K562 (cell line): ENCODE data around the gene TEX50. TPM values are rescaled to one million over a fixed set of nuclear protein-coding genes. Genes with fewer than 3 reads are reported as not detected.
A peak's percentile ranks its signal among the peaks of the same experiment; 100 is the strongest.
"Not testable (repeated sequence)": the region's sequence is repeated elsewhere in the genome, so short reads cannot be mapped to it uniquely, and the experiment has no call there.

ENCODE experiments used
- ATAC-seq: fragments of 200-7000 bp; cut with Tn5 transposase; 3 replicates; pipeline ENCODE4 v1.9.1; 2020; ENCODE audit warnings: moderate library complexity
- BruUV-seq: library from RNA; stranded (reverse); fragments of 400-500 nt; replicated peaks from 2 replicates; lab custom pipeline; 2021; lab: Mats Ljungman, UMichigan
- CTCF ChIA-PET: fragments of 300-600 bp; formaldehyde crosslinking; extraction: SDS; loops from one replicate; lab custom pipeline; 2021; ENCODE audit warnings: low intra/inter-chr PET ratio; lab: Yijun Ruan, JAX
- POLR2A ChIA-PET: fragments of 300-600, 350-650 bp; sonication (Branson Sonifier 250); formaldehyde crosslinking; extraction: SDS; loops from one replicate; lab custom pipeline; 2021; ENCODE audit warnings: antibody characterized with exemption, inconsistent platforms; lab: Yijun Ruan, JAX
- DNase-seq, 4 experiments: peaks; one replicate each; pipeline versions ENCODE4 v3.0.0 to v3.0.0-alpha.2; 2011 to 2018; ENCODE audit warnings: low spot score in 3 of 4, mixed read lengths in 3 of 4; ENCODE audit errors: extremely low read depth in 1 of 4
- FAIRE-seq: peaks from 2 replicates; lab custom pipeline; 2011; peaks lifted over from hg19 to GRCh38; lab: Jason Lieb, UNC
- H2AFZ ChIP-seq: 2 replicates; pipeline ENCODE4 v1.6.0; 2011; ENCODE audit warnings: low read depth, low read length, control low read depth, inconsistent platforms
- H3K27ac ChIP-seq: fragments of 200-600 bp; 3 replicates; pipeline ENCODE4 v1.8.0; 2011; ENCODE audit warnings: low read depth, mild to moderate bottlenecking, control low read depth, inconsistent platforms, low read length, moderate library complexity, mixed read lengths; ENCODE audit errors: extremely low read depth
- H3K27me3 ChIP-seq, 2 experiments: fragments of 300-600 bp in 1 of 2; 2 replicates in 1 of 2; 3 replicates in 1 of 2; pipeline versions ENCODE4 v1.6.0 to v1.8.0; 2011; ENCODE audit warnings: inconsistent platforms in 2 of 2, low read length in 2 of 2, mild to moderate bottlenecking in 1 of 2, mixed read lengths in 1 of 2, moderate library complexity in 1 of 2; ENCODE audit not compliant: control insufficient read depth in 2 of 2, insufficient read depth in 2 of 2
- H3K36me3 ChIP-seq: fragments of 300-600 bp; 3 replicates; pipeline ENCODE4 v1.8.0; 2011; ENCODE audit warnings: mild to moderate bottlenecking, low read length, inconsistent platforms; ENCODE audit not compliant: control insufficient read depth, insufficient read depth
- H3K4me1 ChIP-seq, 2 experiments: fragments of 200-600 bp in 1 of 2; replicated peaks in 1 of 2; 2 replicates in 1 of 2; 3 replicates in 1 of 2; pipeline versions ENCODE4 v1.5.1 to v1.8.0; 2011; ENCODE audit warnings: inconsistent platforms in 2 of 2, low read length in 2 of 2, mild to moderate bottlenecking in 1 of 2, mixed read lengths in 1 of 2, moderate library complexity in 1 of 2; ENCODE audit not compliant: control insufficient read depth in 2 of 2, insufficient read depth in 2 of 2
- H3K4me2 ChIP-seq: 2 replicates; pipeline ENCODE4 v1.6.1; 2011; ENCODE audit warnings: low read length, control low read depth, inconsistent platforms, mixed read lengths; ENCODE audit not compliant: insufficient read depth
- H3K4me3 ChIP-seq: fragments of 200-600 bp; sonication (generic), shearing (Covaris generic); 2 replicates; pipeline ENCODE4 v1.5.1; 2016; ENCODE audit warnings: control low read depth, inconsistent platforms
- H3K79me2 ChIP-seq: fragments of 200-600 bp; 3 replicates; pipeline ENCODE4 v1.8.0; 2011; ENCODE audit warnings: low read length, inconsistent platforms; ENCODE audit not compliant: control insufficient read depth, insufficient read depth
- H3K9ac ChIP-seq, 2 experiments: 2 replicates each; pipeline versions ENCODE4 v1.6.0 to v1.6.1; 2011; ENCODE audit warnings: low read depth in 2 of 2, low read length in 2 of 2, control low read depth in 1 of 2, inconsistent platforms in 1 of 2, mild to moderate bottlenecking in 1 of 2, mixed read lengths in 1 of 2; ENCODE audit not compliant: insufficient read depth in 1 of 2
- H3K9me1 ChIP-seq: one replicate; pipeline ENCODE4 v1.6.0; 2011; ENCODE audit warnings: inconsistent platforms, mild to moderate bottlenecking, low read length, moderate library complexity; ENCODE audit not compliant: control insufficient read depth, insufficient read depth
- H3K9me3 ChIP-seq: replicated peaks from 2 replicates; pipeline ENCODE4 v1.5.1; 2011; ENCODE audit warnings: low read depth, low read length, inconsistent platforms; ENCODE audit not compliant: control insufficient read depth, insufficient read depth
- H4K20me1 ChIP-seq: replicated peaks from 2 replicates; pipeline ENCODE4 v1.6.1; 2011; ENCODE audit warnings: low read length, inconsistent platforms, mixed read lengths; ENCODE audit not compliant: control insufficient read depth, insufficient read depth
- CBX1 ChIP-seq: sonication (generic); IDR thresholded peaks from 2 replicates; pipeline ENCODE4 v1.6.1; 2016; ENCODE audit warnings: antibody characterized with exemption, low read depth, mild to moderate bottlenecking
- CBX3 ChIP-seq, 2 experiments: IDR thresholded peaks; 1 replicate in 1 of 2; 2 replicates in 1 of 2; pipeline ENCODE4 v1.6.1; 2012; ENCODE audit warnings: inconsistent platforms in 2 of 2, low read length in 2 of 2, borderline replicate concordance in 1 of 2, control low read depth in 1 of 2
- STAT5B ChIP-seq: fragments of 250-450 bp; sonication (Bioruptor Pico); IDR thresholded peaks from 2 replicates; pipeline ENCODE4 v1.8.0; 2021; ENCODE audit warnings: mild to moderate bottlenecking, inconsistent platforms
- TRIM24 ChIP-seq, 2 experiments: fragments of 450-650 bp; IDR thresholded peaks; 2 replicates each; pipeline ENCODE4 v1.6.1; 2016
- ZNF561 ChIP-seq: fragments of 450-650 bp; formaldehyde crosslinking; conservative IDR thresholded peaks from 2 replicates; pipeline ENCODE4 v1.4.0; 2020; ENCODE audit warnings: mild to moderate bottlenecking, moderate library complexity
- WGBS: fragments of 100-300 bp; shearing (Covaris generic); methylation state at CpG from one replicate; pipeline ENCODE4 v1.1.6; 2016; ENCODE audit warnings: low coverage, mixed read lengths; ENCODE audit not compliant: insufficient coverage; ENCODE audit errors: missing lambda C conversion rate; 5-methylcytosine and 5-hydroxymethylcytosine counted together
- in situ Hi-C: fragments of 300-500 bp; cut with MboI; formaldehyde crosslinking; loops from 4 replicates; pipeline ENCODE4 v1.15.0; 2018; ENCODE audit warnings: inconsistent platforms, mixed read lengths
- intact Hi-C: fragments of 100-400 bp; cut with micrococcal nuclease; formaldehyde crosslinking; loops from 2 replicates; pipeline ENCODE4 v1.14.2; 2022
- polyA plus RNA-seq, 8 experiments: library from polyadenylated mRNA; depleted of rRNA in 4 of 8; stranded (reverse) in 5 of 8; unstranded in 3 of 8; fragments of >200 nt; fragmentation: Nextera tagmentation in 2 of 8; fragmentation: Illumina TruSeq in 1 of 8; extraction: Ambion mirVana in 2 of 8; extraction: Trizol in 1 of 8; gene quantifications; 2 replicates each; pipeline versions ENCODE4 v1.2.1 to v1.2.3, GENCODE V29; 2011 to 2014; ENCODE audit warnings: inconsistent platforms in 1 of 8, missing spikeins in 1 of 8
- total RNA-seq, 7 experiments: library from RNA; depleted of rRNA in 6 of 7; stranded (reverse); fragments of >200 nt in 6 of 7; fragmentation: Illumina TruSeq in 2 of 7; extraction: Trizol in 2 of 7; gene quantifications; 2 replicates each; pipeline versions ENCODE4 v1.2.1 to v1.2.3, GENCODE V29; 2011 to 2021; ENCODE audit warnings: low replicate concordance in 1 of 7
- TF ChIP-seq, protein P1 (sequence below): fragments of 250-450 bp; sonication (Bioruptor Pico); IDR thresholded peaks from 2 replicates; pipeline ENCODE4 v1.5.0; 2021; ENCODE audit warnings: mild to moderate bottlenecking, moderate library complexity
- TF ChIP-seq, protein P2 (sequence below): fragments of 250-450 bp; sonication (Bioruptor Pico); IDR thresholded peaks from 2 replicates; pipeline ENCODE4 v1.8.0; 2022; ENCODE audit warnings: inconsistent platforms, mild to moderate bottlenecking, moderate library complexity, borderline replicate concordance
- TF ChIP-seq, protein P3 (sequence below): fragments of 450-650 bp; IDR thresholded peaks from 2 replicates; pipeline ENCODE4 v1.6.1; 2018; ENCODE audit warnings: mild to moderate bottlenecking, low read depth; ENCODE audit not compliant: partially characterized antibody

TEX50 gene
- total and polyA plus RNA-seq, 9 of the 15 experiments (the other 6 are each of a cell fraction or from before 2014, with no cell fraction given) = not detected

DNA sequence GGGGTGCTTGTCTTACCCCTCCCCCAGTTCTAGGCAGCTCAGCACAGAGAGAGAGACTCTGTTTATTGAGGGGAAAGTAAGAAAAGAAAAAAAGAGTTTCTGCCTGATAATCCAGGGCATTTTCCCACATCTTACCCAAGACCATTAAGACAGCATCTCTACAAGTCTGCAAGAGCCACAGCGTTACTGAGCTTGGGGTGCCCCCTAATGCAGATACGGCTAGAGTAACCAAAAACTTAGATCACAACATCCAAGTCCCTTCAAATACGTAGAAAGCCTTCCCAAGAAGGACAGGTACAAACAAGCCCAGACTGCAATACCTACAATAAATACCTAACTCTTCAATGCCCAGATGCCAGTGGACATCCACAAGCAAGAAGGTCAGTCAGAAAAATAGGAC, 6.2 kb upstream of the TEX50 start (continued):
- TF ChIP-seq, protein P1, sequence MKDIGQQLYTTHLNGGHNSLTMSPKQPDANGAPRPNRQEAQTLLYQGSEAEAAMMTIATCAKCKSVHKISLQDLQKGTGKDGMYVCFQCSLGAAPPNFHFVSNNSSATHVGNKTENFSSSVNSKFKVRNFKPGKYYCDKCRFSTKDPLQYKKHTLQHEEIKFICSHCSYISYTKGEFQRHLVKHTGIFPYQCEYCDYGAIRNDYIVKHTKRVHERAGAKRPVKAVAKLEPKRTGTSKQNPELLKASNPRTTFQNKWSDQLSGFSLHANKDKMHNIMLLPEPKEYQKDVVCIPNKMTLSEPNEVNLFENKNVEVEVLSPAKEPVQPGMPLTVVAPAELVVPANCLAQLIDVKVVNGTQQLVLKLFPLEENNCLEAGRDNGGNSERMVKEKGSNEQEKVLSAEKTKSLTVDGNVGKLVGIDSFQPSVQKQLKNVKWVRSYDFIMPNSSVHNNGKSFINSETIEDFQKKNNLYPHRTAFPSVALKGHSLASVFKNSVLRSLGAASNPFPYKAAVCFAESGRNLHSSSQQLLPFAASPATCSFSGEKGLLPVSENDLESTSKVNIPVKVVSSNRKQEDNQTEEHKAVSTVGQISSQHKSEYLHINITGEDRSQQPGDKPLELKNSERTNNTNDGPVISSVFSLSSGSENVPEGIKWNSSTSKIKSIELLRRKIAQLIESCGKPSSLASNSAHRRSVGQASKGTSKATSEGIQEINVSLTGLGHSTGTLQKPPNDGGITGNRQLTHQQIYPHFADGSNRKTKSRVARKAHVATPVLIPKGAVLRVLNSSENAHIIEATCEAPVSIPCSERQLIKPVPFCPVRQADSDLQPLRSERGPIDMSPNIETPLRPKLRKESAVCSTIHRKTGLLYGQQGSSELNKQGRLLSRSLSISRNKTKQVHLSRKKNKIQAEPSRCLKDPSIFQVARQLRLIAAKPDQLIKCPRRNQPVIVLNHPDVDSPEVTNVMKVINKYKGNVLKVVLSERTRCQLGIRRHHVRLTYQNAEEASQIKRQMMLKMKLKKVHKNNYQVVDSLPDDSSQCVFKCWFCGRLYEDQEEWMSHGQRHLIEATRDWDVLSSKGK (CRISPR knock-in tag) = no peak
- no peak for TF ChIP-seq STAT5B
- TF ChIP-seq, protein P2, sequence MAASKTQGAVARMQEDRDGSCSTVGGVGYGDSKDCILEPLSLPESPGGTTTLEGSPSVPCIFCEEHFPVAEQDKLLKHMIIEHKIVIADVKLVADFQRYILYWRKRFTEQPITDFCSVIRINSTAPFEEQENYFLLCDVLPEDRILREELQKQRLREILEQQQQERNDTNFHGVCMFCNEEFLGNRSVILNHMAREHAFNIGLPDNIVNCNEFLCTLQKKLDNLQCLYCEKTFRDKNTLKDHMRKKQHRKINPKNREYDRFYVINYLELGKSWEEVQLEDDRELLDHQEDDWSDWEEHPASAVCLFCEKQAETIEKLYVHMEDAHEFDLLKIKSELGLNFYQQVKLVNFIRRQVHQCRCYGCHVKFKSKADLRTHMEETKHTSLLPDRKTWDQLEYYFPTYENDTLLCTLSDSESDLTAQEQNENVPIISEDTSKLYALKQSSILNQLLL (CRISPR knock-in tag) = no peak

DNA sequence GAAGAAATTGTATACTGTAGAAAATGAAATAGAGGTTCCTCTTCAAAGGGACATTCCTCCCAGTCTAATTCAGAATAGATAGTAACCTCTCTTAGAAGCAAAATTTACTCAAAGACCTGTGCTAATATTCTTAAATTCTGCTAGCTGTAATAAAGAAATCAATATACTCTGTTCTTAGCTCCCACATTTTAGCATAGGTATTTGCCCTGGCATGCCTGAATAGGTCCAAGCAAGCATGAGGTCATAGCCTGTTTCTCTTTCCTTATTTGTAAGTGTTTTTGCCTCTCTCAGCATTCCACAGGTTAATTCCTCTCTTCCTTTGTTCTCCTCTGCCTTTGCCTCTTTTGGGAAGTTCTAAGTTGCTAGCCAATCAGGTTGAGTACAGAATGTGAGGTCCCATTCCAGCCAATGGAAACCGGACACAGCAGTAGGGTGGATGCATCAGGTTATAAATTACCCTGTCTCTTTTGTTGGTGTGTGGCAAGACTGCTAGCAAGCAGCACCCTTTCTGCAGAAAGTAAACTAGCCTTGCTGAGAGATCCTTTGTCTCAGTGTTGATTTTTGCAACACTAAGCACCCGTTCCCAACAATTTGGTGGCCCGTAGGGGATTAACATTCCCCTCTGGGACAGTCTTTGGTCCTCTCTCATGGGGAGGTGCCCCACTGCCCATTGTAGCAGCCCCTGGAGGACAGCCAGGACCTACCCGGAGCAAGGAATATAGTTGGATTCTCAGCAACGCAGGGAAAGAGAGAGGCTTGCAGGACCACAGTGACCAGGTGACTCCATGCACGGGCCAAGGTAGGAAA, 2.3 kb downstream of the TEX50 start:
- ATAC-seq, H3K79me2 ChIP-seq, FAIRE-seq, H3K27ac ChIP-seq, H3K9ac ChIP-seq, H3K4me1 ChIP-seq, in situ Hi-C loops, H3K9me1 ChIP-seq, H4K20me1 ChIP-seq, H3K4me3 ChIP-seq, H3K27me3 ChIP-seq, H3K36me3 ChIP-seq, H3K4me2 ChIP-seq, DNase-seq, CTCF ChIA-PET, BruUV-seq, intact Hi-C loops, H3K9me3 ChIP-seq: not testable (repeated sequence)
- whole genome bisulfite sequencing = 36% methylated on average over 6 of the region's 6 CpGs
- TF ChIP-seq, protein P3, sequence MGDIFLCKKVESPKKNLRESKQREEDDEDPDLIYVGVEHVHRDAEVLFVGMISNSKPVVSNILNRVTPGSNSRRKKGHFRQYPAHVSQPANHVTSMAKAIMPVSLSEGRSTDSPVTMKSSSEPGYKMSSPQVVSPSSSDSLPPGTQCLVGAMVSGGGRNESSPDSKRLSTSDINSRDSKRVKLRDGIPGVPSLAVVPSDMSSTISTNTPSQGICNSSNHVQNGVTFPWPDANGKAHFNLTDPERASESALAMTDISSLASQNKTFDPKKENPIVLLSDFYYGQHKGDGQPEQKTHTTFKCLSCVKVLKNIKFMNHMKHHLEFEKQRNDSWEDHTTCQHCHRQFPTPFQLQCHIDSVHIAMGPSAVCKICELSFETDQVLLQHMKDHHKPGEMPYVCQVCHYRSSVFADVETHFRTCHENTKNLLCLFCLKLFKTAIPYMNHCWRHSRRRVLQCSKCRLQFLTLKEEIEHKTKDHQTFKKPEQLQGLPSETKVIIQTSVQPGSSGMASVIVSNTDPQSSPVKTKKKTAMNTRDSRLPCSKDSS = peak; percentile 53
- TF ChIP-seq CBX3 (IDR thresholded peaks at IDR 0.05; ENCODE audit: borderline replicate concordance in 1 of 2, low read length in 2 of 2) (0 out of 3 replicates have a peak, but pooled peaks of 1 of the 2 experiments have one; percentile 27), CBX1 (peak; percentile 41; the same call in 1 of the 2 replicates), TRIM24 (IDR thresholded peaks at IDR 0.05) (peak in 1 of 2 experiments; percentile 24; a peak in 1 of 4 replicates), ZNF561 (peak; percentile 64; the same call in 1 of the 2 replicates)
- POLR2A ChIA-PET = interaction anchor here (1.0 kb wide), 1 partner anchor 10 kb away, joined by 3 read pairs; no protein-coding TSS in a partner anchor
- peak overlapping the region; percentile 27; the same call in 1 of the 2 replicates for H2AFZ ChIP-seq
